H1 (cell line): ENCODE results near the gene ASMT. TPM values are rescaled to one million over a fixed set of nuclear protein-coding genes. Genes with fewer than 3 reads are reported as not detected.

Experiments
- CTCF ChIA-PET: fragments of 300-600 bp; sonication (Branson Sonifier 250); formaldehyde crosslinking; loops from one replicate; lab custom pipeline; 2021; ENCODE audit not compliant: partially characterized antibody; lab: Charles Lee
- POLR2A ChIA-PET: fragments of 300-600 bp; sonication (Branson Sonifier 250); formaldehyde crosslinking; loops from one replicate; lab custom pipeline; 2021; ENCODE audit warnings: inconsistent platforms; ENCODE audit not compliant: partially characterized antibody; lab: Charles Lee
- DNase-seq, 2 experiments: peaks; one replicate each; pipeline versions ENCODE4 v3.0.0 to v3.0.0-alpha.2; 2010 to 2022; ENCODE audit warnings: low spot score in 2 of 2, low read depth in 1 of 2, mixed read lengths in 1 of 2
- FAIRE-seq: peaks from 2 replicates; lab custom pipeline; 2011; peaks lifted over from hg19 to GRCh38; lab: Jason Lieb, UNC
- H2AFZ ChIP-seq: 2 replicates; pipeline ENCODE4 v1.8.1; 2012; ENCODE audit warnings: low read length, inconsistent platforms
- H2AK5ac ChIP-seq: 2 replicates; pipeline ENCODE4 v1.6.1; 2013; ENCODE audit warnings: low read depth, low read length
- H2BK120ac ChIP-seq: replicated peaks from 2 replicates; pipeline ENCODE3; 2013; ENCODE audit warnings: low read depth, low read length, inconsistent platforms
- H2BK12ac ChIP-seq: 2 replicates; pipeline ENCODE4 v1.6.1; 2013; ENCODE audit warnings: low read depth, low read length
- H2BK15ac ChIP-seq: 2 replicates; pipeline ENCODE4 v1.6.1; 2013; ENCODE audit warnings: low read length
- H2BK20ac ChIP-seq: 2 replicates; pipeline ENCODE4 v1.6.1; 2013; ENCODE audit warnings: low read length
- H2BK5ac ChIP-seq: 2 replicates; pipeline ENCODE4 v1.6.1; 2013; ENCODE audit warnings: low read depth, low read length
- H3K14ac ChIP-seq: 2 replicates; pipeline ENCODE4 v1.6.1; 2013; ENCODE audit warnings: inconsistent platforms; ENCODE audit not compliant: insufficient read length
- H3K18ac ChIP-seq: 2 replicates; pipeline ENCODE4 v1.6.1; 2013; ENCODE audit warnings: low read length; ENCODE audit errors: extremely low read depth
- H3K23ac ChIP-seq: 2 replicates; pipeline ENCODE4 v1.6.1; 2013; ENCODE audit warnings: inconsistent platforms; ENCODE audit not compliant: insufficient read length
- H3K23me2 ChIP-seq: 2 replicates; pipeline ENCODE4 v1.6.1; 2013; ENCODE audit warnings: low read depth, low read length
- H3K27ac ChIP-seq: 2 replicates; pipeline ENCODE4 v1.6.1; 2011; ENCODE audit warnings: low read depth, low read length, inconsistent platforms
- H3K27me3 ChIP-seq, 4 experiments: replicated peaks in 1 of 4; 1 replicate in 1 of 4; 2 replicates in 3 of 4; pipeline versions ENCODE4 v1.6.1 to v1.8.1; 2011 to 2013; ENCODE audit warnings: low read length in 3 of 4, mild to moderate bottlenecking in 3 of 4, inconsistent platforms in 2 of 4, mixed read lengths in 2 of 4, moderate library complexity in 1 of 4; ENCODE audit not compliant: control insufficient read depth in 3 of 4, insufficient read depth in 3 of 4; ENCODE audit errors: extremely low read depth in 1 of 4
- H3K36me3 ChIP-seq, 4 experiments: 2 replicates each; pipeline versions ENCODE4 v1.6.1 to v1.8.1; 2011 to 2013; ENCODE audit warnings: mild to moderate bottlenecking in 4 of 4, low read length in 3 of 4, moderate library complexity in 2 of 4, control low read depth in 1 of 4, inconsistent platforms in 1 of 4; ENCODE audit not compliant: insufficient read depth in 4 of 4, control insufficient read depth in 2 of 4
- H3K4ac ChIP-seq: replicated peaks from 2 replicates; pipeline ENCODE3; 2013; ENCODE audit warnings: low read length, low read depth, mixed read lengths, inconsistent platforms; ENCODE audit not compliant: insufficient read length
- H3K4me1 ChIP-seq, 4 experiments: replicated peaks in 1 of 4; 1 replicate in 1 of 4; 2 replicates in 3 of 4; pipeline versions ENCODE4 v1.6.1 to v1.8.1; 2011 to 2013; ENCODE audit warnings: low read length in 3 of 4, inconsistent platforms in 2 of 4, mixed read lengths in 1 of 4; ENCODE audit not compliant: insufficient read depth in 4 of 4, control insufficient read depth in 3 of 4
- H3K4me2 ChIP-seq, 2 experiments: 2 replicates each; pipeline versions ENCODE4 v1.6.1 to v1.8.1; 2011 to 2013; ENCODE audit warnings: low read depth in 2 of 2, low read length in 2 of 2, control low read depth in 1 of 2, inconsistent platforms in 1 of 2, mild to moderate bottlenecking in 1 of 2; ENCODE audit not compliant: insufficient read depth in 1 of 2
- H3K4me3 ChIP-seq, 4 experiments: fragments of 200-600, 300-600 bp in 1 of 4; sonication (generic), shearing (Covaris generic), sonication (Bioruptor Twin) in 1 of 4; 2 replicates each; pipeline versions ENCODE4 v1.5.1 to v1.8.1; 2011 to 2016; ENCODE audit warnings: low read length in 4 of 4, low read depth in 3 of 4, control low read depth in 2 of 4, inconsistent platforms in 2 of 4, mild to moderate bottlenecking in 2 of 4, mixed read lengths in 1 of 4, moderate library complexity in 1 of 4; ENCODE audit not compliant: insufficient read depth in 2 of 4; ENCODE audit errors: extremely low read depth in 1 of 4
- H3K56ac ChIP-seq: replicated peaks from 2 replicates; pipeline ENCODE3; 2013; ENCODE audit warnings: low read depth, mild to moderate bottlenecking, mixed read lengths, low read length, inconsistent platforms; ENCODE audit not compliant: insufficient read length
- H3K79me1 ChIP-seq: 2 replicates; pipeline ENCODE4 v1.6.1; 2013; ENCODE audit warnings: low read depth, low read length, control low read depth
- H3K79me2 ChIP-seq, 2 experiments: 2 replicates each; pipeline versions ENCODE4 v1.6.1 to v1.8.1; 2012 to 2013; ENCODE audit warnings: low read length in 2 of 2, mild to moderate bottlenecking in 2 of 2, inconsistent platforms in 1 of 2; ENCODE audit not compliant: insufficient read depth in 2 of 2, control insufficient read depth in 1 of 2
- H3K9ac ChIP-seq, 4 experiments: replicated peaks in 1 of 4; 1 replicate in 1 of 4; 2 replicates in 3 of 4; pipeline versions ENCODE4 v1.6.1 to v1.8.1; 2011 to 2013; ENCODE audit warnings: low read depth in 3 of 4, low read length in 3 of 4, control low read depth in 2 of 4, mild to moderate bottlenecking in 2 of 4, moderate library complexity in 2 of 4, inconsistent platforms in 1 of 4; ENCODE audit errors: extremely low read depth in 1 of 4
- H3K9me3 ChIP-seq, 2 experiments: 2 replicates each; pipeline versions ENCODE4 v1.6.1 to v1.8.1; 2012 to 2013; ENCODE audit warnings: mild to moderate bottlenecking in 2 of 2, moderate library complexity in 2 of 2, control low read depth in 1 of 2, inconsistent platforms in 1 of 2, low read depth in 1 of 2, low read length in 1 of 2, mixed read lengths in 1 of 2; ENCODE audit not compliant: insufficient read depth in 2 of 2
- H4K20me1 ChIP-seq, 2 experiments: replicated peaks in 1 of 2; 2 replicates each; pipeline versions ENCODE3 to v1.8.1; 2011 to 2013; ENCODE audit warnings: inconsistent platforms in 2 of 2, low read length in 2 of 2, mild to moderate bottlenecking in 1 of 2; ENCODE audit not compliant: insufficient read depth in 2 of 2, control insufficient read depth in 1 of 2
- H4K5ac ChIP-seq: 2 replicates; pipeline ENCODE4 v1.6.1; 2013; ENCODE audit warnings: low read length, low read depth, mixed read lengths, inconsistent platforms; ENCODE audit not compliant: insufficient read length
- H4K8ac ChIP-seq: 2 replicates; pipeline ENCODE4 v1.8.0; 2013; ENCODE audit warnings: mild to moderate bottlenecking, moderate library complexity, low read length, inconsistent platforms; ENCODE audit not compliant: insufficient read depth; ENCODE audit errors: extremely low read depth
- H4K91ac ChIP-seq: replicated peaks from 2 replicates; pipeline ENCODE3; 2013; ENCODE audit warnings: low read length, mixed read lengths, inconsistent platforms; ENCODE audit not compliant: insufficient read length
- ASH2L ChIP-seq: fragments of 200-600, 300-600 bp; sonication (generic); IDR thresholded peaks from one replicate; pipeline ENCODE4 v1.7.1; 2017; ENCODE audit warnings: low read length
- BCL11A ChIP-seq, 2 experiments: IDR thresholded peaks; one replicate each; pipeline ENCODE4 v1.6.1; 2011; ENCODE audit warnings: low read depth in 2 of 2, low read length in 2 of 2, mild to moderate bottlenecking in 2 of 2
- CHD2 ChIP-seq: IDR thresholded peaks from 2 replicates; pipeline ENCODE4 v1.6.1; 2012; ENCODE audit warnings: low read length, improper control_type of control experiment
- CREB1 ChIP-seq: IDR thresholded peaks from 2 replicates; pipeline ENCODE4 v1.6.1; 2012; ENCODE audit warnings: inconsistent platforms
- EGR1 ChIP-seq: IDR thresholded peaks from 2 replicates; pipeline ENCODE4 v1.6.1; 2011; ENCODE audit warnings: low read depth, low read length, borderline replicate concordance
- EP300 ChIP-seq, 2 experiments: IDR thresholded peaks; 1 replicate in 1 of 2; 2 replicates in 1 of 2; pipeline ENCODE4 v1.6.1; 2011 to 2012; ENCODE audit warnings: low read depth in 2 of 2, low read length in 2 of 2, mild to moderate bottlenecking in 2 of 2, borderline replicate concordance in 1 of 2, inconsistent platforms in 1 of 2, moderate library complexity in 1 of 2
- JUND ChIP-seq: IDR thresholded peaks from 2 replicates; pipeline ENCODE4 v1.6.1; 2011; ENCODE audit warnings: mild to moderate bottlenecking, improper control_type of control experiment, low read length
- POLR2AphosphoS5 ChIP-seq: IDR thresholded peaks from 2 replicates; pipeline ENCODE4 v1.6.1; 2011; ENCODE audit warnings: low read depth, low read length
- SP1 ChIP-seq: IDR thresholded peaks from 2 replicates; pipeline ENCODE4 v1.6.1; 2011; ENCODE audit warnings: low read depth, low read length
- SP2 ChIP-seq: IDR thresholded peaks from 2 replicates; pipeline ENCODE4 v1.6.1; 2012; ENCODE audit warnings: mild to moderate bottlenecking, low read length, inconsistent platforms
- TBP ChIP-seq: IDR thresholded peaks from 2 replicates; pipeline ENCODE4 v1.6.1; 2011; ENCODE audit warnings: low read depth, low read length, improper control_type of control experiment
- WGBS, 2 experiments: shearing (Covaris generic) in 1 of 2; methylation state at CpG; one replicate each; pipeline versions ENCODE4 v1.1.6 to v1.1.7; 2013 to 2015; ENCODE audit warnings: low lambda C conversion rate in 2 of 2, mixed read lengths in 2 of 2, inconsistent platforms in 1 of 2, low coverage in 1 of 2, missing lambda C conversion rate in 1 of 2; ENCODE audit not compliant: insufficient replicate concordance in 2 of 2, insufficient coverage in 1 of 2, insufficient read length in 1 of 2; ENCODE audit errors: extremely low coverage in 1 of 2, missing lambda C conversion rate in 1 of 2; 5-methylcytosine and 5-hydroxymethylcytosine counted together
- polyA plus RNA-seq, 7 experiments: library from polyadenylated mRNA; depleted of rRNA in 3 of 7; stranded (reverse) in 5 of 7; unstranded in 2 of 7; fragments of >200 nt in 5 of 7; fragments of 200-250 nt in 2 of 7; gene quantifications; 1 replicate in 5 of 7; 2 replicates in 1 of 7; 4 replicates in 1 of 7; pipeline versions ENCODE4 v1.2.1 to v1.2.3, GENCODE V29; 2011 to 2013; ENCODE audit warnings: missing spikeins in 2 of 7, mixed read lengths in 2 of 7
- total RNA-seq: library from RNA; stranded (reverse); fragmentation: NEBNext Ultra II Directional; extraction: Animal tissue kit (Norgen Biotek cat#: 25700); gene quantifications from 2 replicates; pipeline ENCODE4 v1.2.1, GENCODE V29; 2021
- TF ChIP-seq, protein P1 (sequence below): IDR thresholded peaks from 2 replicates; pipeline ENCODE4 v1.6.1; 2012; ENCODE audit warnings: inconsistent platforms

The ASMT gene
- total and polyA plus RNA-seq, 2 of the 8 experiments (the other 6 are each of a cell fraction or from before 2014, with no cell fraction given): 1.5 to 3.1 TPM

- H2AFZ ChIP-seq: no peak overlapping the region
- DNase-seq (peak; percentile 82 to 90), FAIRE-seq (peak; percentile 99)
- H3K23me2 ChIP-seq: peaks cover 4% of the 10 kb centered on the region; the same call in 1 of the 2 replicates
- H3K36me3 ChIP-seq: no peaks in the 10 kb centered on the region
- 0 out of 2 replicates have a peak overlapping the region, but pooled peaks have one; percentile 68 for H2BK5ac ChIP-seq
- CTCF ChIA-PET: no interaction called here
- peak overlapping the region; percentile 23 for H4K5ac ChIP-seq
- H4K91ac ChIP-seq: no peak overlapping the region
- H3K4me1 ChIP-seq: peaks cover 0 to 2% (median 0%) of the 10 kb centered on the region in 4 experiments; a peak in 2 of 7 replicates
- POLR2A ChIA-PET: no interaction called here
- 60% methylated on average over 16 of the region's 16 CpGs; no CpG with 5 or more reads in 1 of the 2 experiments for WGBS, 2 experiments
- H2AK5ac ChIP-seq: no peak overlapping the region
- peaks cover 0 to 4% of the 10 kb centered on the region in 2 experiments; a peak in 1 of 4 replicates for H3K79me2 ChIP-seq
- H2BK120ac ChIP-seq: no peak overlapping the region
- H3K4me2 ChIP-seq: no peak overlapping the region; a peak in 1 of 4 replicates
- H3K9me3 ChIP-seq: no peaks in the 10 kb centered on the region; a peak in 1 of 4 replicates
- 0 out of 2 replicates have a peak overlapping the region, but pooled peaks have one; percentile 14 for H2BK12ac ChIP-seq
- no peak overlapping the region for H3K9ac ChIP-seq
- H3K27me3 ChIP-seq: no peaks in the 10 kb centered on the region
- H3K4me3 ChIP-seq: no peak overlapping the region; a peak in 1 of 8 replicates
- no peaks in the 10 kb centered on the region for H3K79me1 ChIP-seq
- no peak overlapping the region; the same call in 1 of the 2 replicates for H2BK20ac ChIP-seq
- peak overlapping the region; percentile 51; the same call in 1 of the 2 replicates for H3K18ac ChIP-seq
- H3K27ac ChIP-seq: no peak overlapping the region
- no peak overlapping the region for H3K4ac ChIP-seq
- H3K23ac ChIP-seq: no peak overlapping the region
- H2BK15ac ChIP-seq: 0 out of 2 replicates have a peak overlapping the region, but pooled peaks have one; percentile 19
- H3K14ac ChIP-seq: no peak overlapping the region
- H4K20me1 ChIP-seq: no peaks in the 10 kb centered on the region
- H3K56ac ChIP-seq: no peak overlapping the region
- 0 out of 2 replicates have a peak overlapping the region, but pooled peaks have one; percentile 45 for H4K8ac ChIP-seq
- TF ChIP-seq SP2 (peak; percentile 63), EGR1 (no peak), CHD2 (peak; percentile 81), CREB1 (peak; percentile 91), EP300 (IDR thresholded peaks at IDR 0.05; ENCODE audit: borderline replicate concordance in 1 of 2, low read depth in 2 of 2, low read length in 2 of 2) (no peak), JUND (0 out of 2 replicates have a peak, but pooled peaks have one; percentile 26), SP1 (peak; percentile 96), ASH2L (no peak), TBP (peak; percentile 42; the same call in 1 of the 2 replicates), BCL11A (IDR thresholded peaks at IDR 0.05; ENCODE audit: low read depth in 2 of 2, low read length in 2 of 2) (no peak), POLR2AphosphoS5 (no peak)
- TF ChIP-seq, protein P1, sequence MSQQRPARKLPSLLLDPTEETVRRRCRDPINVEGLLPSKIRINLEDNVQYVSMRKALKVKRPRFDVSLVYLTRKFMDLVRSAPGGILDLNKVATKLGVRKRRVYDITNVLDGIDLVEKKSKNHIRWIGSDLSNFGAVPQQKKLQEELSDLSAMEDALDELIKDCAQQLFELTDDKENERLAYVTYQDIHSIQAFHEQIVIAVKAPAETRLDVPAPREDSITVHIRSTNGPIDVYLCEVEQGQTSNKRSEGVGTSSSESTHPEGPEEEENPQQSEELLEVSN: no peak; the same call in none of the 2 replicates
These were observed 46.4 kb downstream of the ASMT start for GRCh38 chrX:1661048-1661921.
